ENCODE results near the gene SDF2.

Gene SDF2

DNA sequence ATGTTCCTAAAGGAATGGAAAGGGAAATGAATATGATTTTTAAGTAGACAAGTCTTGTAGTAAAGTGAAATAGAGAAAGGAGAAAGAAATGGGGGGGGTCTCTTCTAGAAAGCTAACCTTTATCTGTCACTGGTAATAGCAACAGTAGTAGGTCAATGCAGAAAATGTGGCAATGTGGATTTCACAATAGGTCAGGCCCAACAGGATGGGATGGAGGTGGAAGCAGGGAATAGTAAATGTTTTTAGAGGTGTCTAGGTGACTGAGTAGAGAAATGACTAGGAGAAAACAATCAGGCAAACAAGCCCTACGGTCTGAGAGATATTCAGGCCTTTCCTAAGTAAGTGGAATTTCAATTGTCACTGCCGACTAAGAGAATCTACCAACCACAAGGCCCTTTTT, 41.7 kb downstream of the SDF2 start:
- TF ChIP-seq ZFX (IDR thresholded peaks at IDR 0.05; ENCODE audit: borderline replicate concordance), result no peak
- H3K27ac ChIP-seq, result no peak overlapping the region

DNA sequence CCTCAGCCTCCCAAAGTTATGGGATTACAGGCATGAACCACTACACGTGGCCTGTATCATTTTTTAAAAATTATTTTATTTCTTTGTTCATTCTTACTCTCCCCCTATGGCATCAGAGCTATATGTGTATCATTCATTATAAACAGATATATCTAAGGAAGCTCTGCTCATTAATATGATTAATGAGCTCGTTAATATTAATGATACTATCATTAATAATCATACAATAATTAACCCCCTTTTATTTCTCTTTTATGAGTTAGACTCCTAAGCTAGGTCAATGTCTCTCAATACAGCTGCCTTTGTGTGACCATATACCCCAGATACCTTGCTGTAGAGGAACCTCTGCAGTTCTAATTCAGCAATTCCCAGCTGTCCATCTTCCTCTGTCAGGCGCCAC, 43.2 kb downstream of the SDF2 start:
- H3K27ac ChIP-seq, result no peak overlapping the region
- TF ChIP-seq, protein P1, sequence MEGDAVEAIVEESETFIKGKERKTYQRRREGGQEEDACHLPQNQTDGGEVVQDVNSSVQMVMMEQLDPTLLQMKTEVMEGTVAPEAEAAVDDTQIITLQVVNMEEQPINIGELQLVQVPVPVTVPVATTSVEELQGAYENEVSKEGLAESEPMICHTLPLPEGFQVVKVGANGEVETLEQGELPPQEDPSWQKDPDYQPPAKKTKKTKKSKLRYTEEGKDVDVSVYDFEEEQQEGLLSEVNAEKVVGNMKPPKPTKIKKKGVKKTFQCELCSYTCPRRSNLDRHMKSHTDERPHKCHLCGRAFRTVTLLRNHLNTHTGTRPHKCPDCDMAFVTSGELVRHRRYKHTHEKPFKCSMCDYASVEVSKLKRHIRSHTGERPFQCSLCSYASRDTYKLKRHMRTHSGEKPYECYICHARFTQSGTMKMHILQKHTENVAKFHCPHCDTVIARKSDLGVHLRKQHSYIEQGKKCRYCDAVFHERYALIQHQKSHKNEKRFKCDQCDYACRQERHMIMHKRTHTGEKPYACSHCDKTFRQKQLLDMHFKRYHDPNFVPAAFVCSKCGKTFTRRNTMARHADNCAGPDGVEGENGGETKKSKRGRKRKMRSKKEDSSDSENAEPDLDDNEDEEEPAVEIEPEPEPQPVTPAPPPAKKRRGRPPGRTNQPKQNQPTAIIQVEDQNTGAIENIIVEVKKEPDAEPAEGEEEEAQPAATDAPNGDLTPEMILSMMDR (IDR thresholded peaks at IDR 0.05), result no peak
- TF ChIP-seq ZFX (IDR thresholded peaks at IDR 0.05; ENCODE audit: borderline replicate concordance), result no peak

DNA sequence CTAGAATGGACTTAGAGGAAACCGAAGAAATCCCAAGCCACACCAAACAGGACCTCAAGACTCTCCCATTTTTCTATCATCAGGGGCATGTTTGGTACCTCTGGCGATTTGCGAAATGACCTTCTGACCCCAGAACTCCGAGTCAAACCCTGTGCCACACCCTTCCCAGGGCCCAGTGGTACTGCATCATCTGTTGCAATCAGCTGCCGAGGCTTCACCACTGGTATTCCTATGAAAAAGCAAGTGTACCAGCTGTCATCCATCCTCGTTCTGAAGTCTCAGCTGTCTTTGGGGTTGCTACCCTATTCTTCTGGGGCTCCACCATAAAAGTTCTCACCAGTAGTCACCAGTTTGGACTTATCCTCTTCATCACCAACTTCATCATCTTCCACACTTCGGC, 45.4 kb downstream of the SDF2 start:
- no peak for TF ChIP-seq ZFX (IDR thresholded peaks at IDR 0.05; ENCODE audit: borderline replicate concordance)
- TF ChIP-seq, protein P1 (IDR thresholded peaks at IDR 0.05), result no peak
- H3K27ac ChIP-seq, result no peak overlapping the region

DNA sequence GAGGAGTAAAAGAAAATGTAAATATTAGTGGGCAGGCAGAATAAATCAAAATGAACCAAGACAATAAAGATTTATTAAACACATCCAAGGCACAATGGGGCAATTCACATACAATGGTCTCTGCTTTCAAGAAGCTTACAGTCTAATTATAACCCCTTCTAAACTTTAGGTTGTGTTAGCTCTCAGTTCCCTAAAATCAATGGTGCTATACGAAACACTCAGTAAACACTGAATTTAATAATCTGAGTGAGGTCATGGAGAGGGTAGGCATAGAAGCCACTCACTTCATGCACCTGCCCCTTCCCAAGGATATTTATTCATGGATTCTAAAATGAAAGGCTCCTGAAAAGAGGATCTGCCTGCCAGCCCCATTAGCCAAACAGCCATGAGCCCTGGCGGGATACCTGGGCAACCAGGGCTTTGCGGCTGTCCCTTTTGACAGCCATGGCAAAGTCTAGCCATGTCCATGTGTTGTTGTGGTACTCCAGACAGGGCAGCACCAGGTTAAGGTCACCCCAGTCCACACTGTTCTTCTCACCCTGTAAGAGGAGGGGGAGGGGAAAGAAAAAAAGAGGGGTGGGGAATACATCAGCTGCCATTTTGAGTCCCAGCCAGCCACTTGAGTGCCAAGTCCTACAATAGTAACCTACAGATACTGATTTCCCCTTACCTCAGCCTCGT, 46.3 kb downstream of the SDF2 start:
- TF ChIP-seq ZFX (IDR thresholded peaks at IDR 0.05; ENCODE audit: borderline replicate concordance), result no peak
- TF ChIP-seq, protein P1 (IDR thresholded peaks at IDR 0.05), result no peak
- no peak overlapping the region for H3K27ac ChIP-seq

DNA sequence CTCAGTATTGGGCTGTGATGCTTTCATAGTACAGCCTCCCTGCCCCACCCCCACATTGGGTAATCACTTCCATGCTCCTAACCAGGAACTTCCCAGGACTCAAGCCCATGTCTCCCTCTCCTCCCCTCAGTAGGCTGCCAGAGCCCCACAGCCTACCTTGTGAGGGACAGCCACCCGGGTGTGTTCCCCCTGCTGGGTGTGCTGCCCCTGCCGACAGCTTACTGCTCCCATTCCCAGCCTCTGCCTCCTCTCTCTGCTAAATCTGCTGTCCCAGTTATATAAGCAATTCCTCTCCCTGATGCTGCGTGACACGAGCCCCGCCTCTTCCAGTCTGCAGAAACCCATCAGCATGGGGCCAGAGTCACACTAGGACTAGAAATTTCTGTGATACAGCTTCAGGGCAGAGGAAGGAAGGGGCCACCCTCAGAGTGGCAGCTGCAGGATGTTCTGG, 47.8 kb downstream of the SDF2 start, which contains the start of gene RSKR:
TSS of gene RSKR (minus strand) at position 255 of the 451 bp plus-strand sequence. CDS start at position 231, 24 bp downstream.
- no peak for TF ChIP-seq ZFX (IDR thresholded peaks at IDR 0.05; ENCODE audit: borderline replicate concordance)
- TF ChIP-seq, protein P1 (IDR thresholded peaks at IDR 0.05), result no peak

DNA sequence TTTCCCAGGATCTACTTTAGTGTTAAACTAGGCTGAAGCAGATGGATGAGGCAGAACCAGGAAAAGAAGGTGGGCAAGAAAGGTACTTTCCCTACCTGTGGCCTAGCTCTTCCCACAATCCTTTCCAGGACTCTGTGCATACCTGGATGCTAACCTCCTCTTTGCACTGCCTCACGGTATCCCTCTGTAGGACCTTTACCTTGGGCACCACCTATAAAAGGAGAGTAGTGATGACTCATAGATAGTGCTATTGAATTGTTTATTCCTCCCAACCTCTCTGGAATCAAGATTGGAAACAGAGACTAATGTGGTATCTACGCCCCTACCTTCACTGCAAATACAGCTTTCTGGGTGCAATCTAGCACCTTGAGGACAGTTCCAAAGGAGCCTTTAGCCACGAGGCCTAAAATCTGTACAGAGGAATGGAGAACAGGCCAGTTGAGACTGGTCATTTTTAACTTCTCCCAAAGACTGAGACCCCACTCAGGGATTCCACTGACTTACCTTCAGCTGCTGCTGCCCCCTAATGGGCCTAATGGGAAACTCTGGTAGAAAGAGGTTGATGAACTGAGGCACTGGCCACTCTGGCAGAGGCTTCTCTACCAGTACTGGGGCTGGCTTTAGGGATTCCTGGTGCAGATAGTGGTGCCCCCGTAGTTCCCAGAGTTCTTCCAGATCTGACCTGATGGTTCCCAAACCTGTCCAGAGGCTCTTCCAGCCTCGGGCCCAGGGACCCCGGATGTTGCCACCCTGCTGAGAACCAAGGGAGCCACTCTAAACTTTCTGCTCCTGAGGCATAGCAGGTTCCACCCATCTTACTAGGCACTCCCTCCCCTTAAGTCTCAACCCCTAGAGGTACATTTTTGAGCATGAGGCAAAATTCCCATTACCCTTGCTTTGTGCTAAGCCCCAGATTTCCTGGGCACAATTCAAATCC, 48.5 kb downstream of the SDF2 start:
- H3K27ac ChIP-seq, result no peak overlapping the region
- no peak for TF ChIP-seq ZFX (IDR thresholded peaks at IDR 0.05; ENCODE audit: borderline replicate concordance)
- TF ChIP-seq, protein P1 (IDR thresholded peaks at IDR 0.05), result peak; percentile 79

More for the DNA sequence above, 47.8 kb downstream of the SDF2 start, which contains the start of gene RSKR:
- H3K27ac ChIP-seq, result no peak within 1 kb of the TSS

DNA sequence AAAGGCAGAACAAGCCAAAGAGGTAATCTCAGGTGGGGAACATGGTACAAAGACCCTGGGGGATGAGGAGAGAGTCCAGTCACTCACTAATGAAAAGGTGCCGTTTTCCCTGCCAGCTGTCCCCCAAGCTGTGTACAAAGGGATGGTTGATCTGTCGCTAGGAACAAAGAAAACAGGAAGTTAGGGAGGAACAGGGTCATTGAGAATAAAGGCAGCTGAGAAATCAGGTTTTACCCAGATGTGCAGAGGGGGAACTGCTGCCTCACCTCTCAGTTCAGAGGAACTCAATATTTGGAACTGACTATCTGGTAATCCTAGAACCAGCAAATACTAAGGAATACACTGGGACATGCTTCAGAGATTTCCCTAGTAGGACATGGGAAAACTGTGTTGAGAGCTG, 49.2 kb downstream of the SDF2 start:
- no peak overlapping the region for H3K27ac ChIP-seq
- TF ChIP-seq, protein P1 (IDR thresholded peaks at IDR 0.05), result no peak
- no peak for TF ChIP-seq ZFX (IDR thresholded peaks at IDR 0.05; ENCODE audit: borderline replicate concordance)

Data from 22Rv1 (cell line).